OCI-LY1 (cell line): ENCODE results near the gene HRAS.

Experiments used
- H2AFZ ChIP-seq: fragments of 200-600 bp; sonication (generic), shearing (Covaris generic); 2 replicates; pipeline ENCODE4 v1.6.0; 2014; ENCODE audit warnings: antibody characterized with exemption, mild to moderate bottlenecking, low read length
- H3F3A ChIP-seq: fragments of 200-600 bp; sonication (generic), shearing (Covaris generic); 2 replicates; pipeline ENCODE4 v1.6.0; 2014; ENCODE audit warnings: mild to moderate bottlenecking, antibody characterized with exemption, low read length, moderate library complexity; ENCODE audit not compliant: insufficient read depth
- H3K27ac ChIP-seq: fragments of 200-600 bp; sonication (generic); 2 replicates; pipeline ENCODE4 v1.5.1; 2014; ENCODE audit warnings: low read length, mixed run types, mild to moderate bottlenecking, low read depth; ENCODE audit not compliant: poor library complexity, severe bottlenecking
- H3K27me3 ChIP-seq: fragments of 200-600 bp; sonication (generic); 2 replicates; pipeline ENCODE4 v1.6.0; 2014; ENCODE audit warnings: antibody characterized with exemption, mild to moderate bottlenecking, low read length, moderate library complexity; ENCODE audit not compliant: insufficient read depth
- H3K36me3 ChIP-seq: fragments of 200-600 bp; sonication (generic); 2 replicates; pipeline ENCODE4 v1.6.1; 2014; ENCODE audit warnings: mild to moderate bottlenecking, antibody characterized with exemption, low read length, moderate library complexity, mixed read lengths; ENCODE audit not compliant: insufficient read depth
- H3K4me1 ChIP-seq: fragments of 200-600 bp; sonication (generic); 2 replicates; pipeline ENCODE4 v1.5.1; 2014; ENCODE audit warnings: mild to moderate bottlenecking, low read length, moderate library complexity; ENCODE audit not compliant: insufficient read depth, severe bottlenecking
- H3K4me2 ChIP-seq: fragments of 200-600 bp; sonication (generic), shearing (Covaris generic); 2 replicates; pipeline ENCODE4 v1.6.1; 2014; ENCODE audit warnings: low read length
- H3K4me3 ChIP-seq: fragments of 200-600 bp; sonication (generic); 2 replicates; pipeline ENCODE4 v1.5.1; 2014; ENCODE audit warnings: low read length, low read depth, mild to moderate bottlenecking, mixed read lengths; ENCODE audit not compliant: poor library complexity, severe bottlenecking
- H3K79me2 ChIP-seq: fragments of 200-600 bp; shearing (Covaris generic); 2 replicates; pipeline ENCODE4 v1.6.1; 2016; ENCODE audit warnings: mixed run types, low read length, mixed read lengths; ENCODE audit not compliant: insufficient read depth
- H3K9ac ChIP-seq: fragments of 200-600 bp; sonication (generic), shearing (Covaris generic); 2 replicates; pipeline ENCODE4 v1.6.1; 2014; ENCODE audit warnings: mild to moderate bottlenecking, low read length, mixed read lengths
- H3K9me2 ChIP-seq: fragments of 200-600 bp; sonication (generic), shearing (Covaris generic); 2 replicates; pipeline ENCODE4 v1.6.1; 2014; ENCODE audit warnings: low read depth, mild to moderate bottlenecking, low read length, mixed read lengths
- H3K9me3 ChIP-seq: fragments of 200-600 bp; shearing (Covaris generic); 2 replicates; pipeline ENCODE4 v1.6.1; 2014; ENCODE audit warnings: low read length, mixed read lengths
- H4K20me1 ChIP-seq: fragments of 200-600 bp; sonication (generic), shearing (Covaris generic); 2 replicates; pipeline ENCODE4 v1.6.0; 2016; ENCODE audit warnings: mild to moderate bottlenecking, low read length; ENCODE audit not compliant: insufficient read depth
- CTCF ChIP-seq: fragments of 200-600 bp; sonication (generic), shearing (Covaris generic); IDR thresholded peaks from 2 replicates; pipeline ENCODE4 v1.5.1; 2017; ENCODE audit warnings: mild to moderate bottlenecking, antibody characterized with exemption, low read length, moderate library complexity, mixed read lengths
- EZH2 ChIP-seq: fragments of 200-600 bp; sonication (generic), shearing (Covaris generic); IDR thresholded peaks from 2 replicates; pipeline ENCODE4 v1.8.0; 2017; ENCODE audit warnings: borderline replicate concordance, mixed run types, mild to moderate bottlenecking, antibody characterized with exemption, low read length, moderate library complexity, mixed read lengths

HRAS gene

GRCh38 chr11:550746-551085, 15.3 kb upstream of the HRAS start:
- Histone ChIP-seq H3K4me1 (peaks cover 18% of the 10 kb centered on the region), H3K27me3 (peaks cover 3% of the 10 kb centered on the region; the same call in 1 of the 2 replicates), H3K4me2 (no peak overlapping the region), H3K4me3 (no peak overlapping the region), H2AFZ (no peak overlapping the region), H3F3A (no peaks in the 10 kb centered on the region), H3K9me3 (no peaks in the 10 kb centered on the region), H3K9me2 (no peaks in the 10 kb centered on the region), H4K20me1 (no peaks in the 10 kb centered on the region), H3K27ac (no peak overlapping the region), H3K9ac (no peak overlapping the region), H3K79me2 (no peaks in the 10 kb centered on the region), H3K36me3 (no peaks in the 10 kb centered on the region; the same call in 1 of the 2 replicates)
- TF ChIP-seq EZH2 (no peak), CTCF (no peak)

- Histone ChIP-seq H3F3A (no peaks in the 10 kb centered on the region), H3K36me3 (no peaks in the 10 kb centered on the region; the same call in 1 of the 2 replicates), H3K79me2 (no peaks in the 10 kb centered on the region), H3K27ac (no peak overlapping the region), H3K9me3 (no peaks in the 10 kb centered on the region), H3K4me2 (no peak overlapping the region), H4K20me1 (no peaks in the 10 kb centered on the region), H3K4me1 (peaks cover 12% of the 10 kb centered on the region), H3K4me3 (no peak overlapping the region), H2AFZ (no peak overlapping the region), H3K9me2 (no peaks in the 10 kb centered on the region), H3K9ac (no peak overlapping the region), H3K27me3 (peaks cover under 1% of the 10 kb centered on the region; the same call in 1 of the 2 replicates)
- TF ChIP-seq EZH2 (no peak), CTCF (no peak)
Observed at GRCh38 chr11:550021-550745, 14.8 kb upstream of the HRAS start.

- TF ChIP-seq EZH2 (no peak), CTCF (no peak)
- H3F3A ChIP-seq: no peaks in the 10 kb centered on the region
- no peak overlapping the region for H3K4me3 ChIP-seq
- peaks cover 6% of the 10 kb centered on the region for H3K4me1 ChIP-seq
- H3K36me3 ChIP-seq: no peaks in the 10 kb centered on the region; the same call in 1 of the 2 replicates
- no peak overlapping the region for H3K4me2 ChIP-seq
- no peaks in the 10 kb centered on the region for H4K20me1 ChIP-seq
- H2AFZ ChIP-seq: no peak overlapping the region
- H3K9ac ChIP-seq: no peak overlapping the region
- H3K9me2 ChIP-seq: no peaks in the 10 kb centered on the region
- no peaks in the 10 kb centered on the region; the same call in 1 of the 2 replicates for H3K27me3 ChIP-seq
- no peaks in the 10 kb centered on the region for H3K9me3 ChIP-seq
- no peak overlapping the region for H3K27ac ChIP-seq
- no peaks in the 10 kb centered on the region for H3K79me2 ChIP-seq
Observed at GRCh38 chr11:548700-549603, 13.6 kb upstream of the HRAS start.
